ENCODE results near the gene ATRX. TPM values are rescaled to one million over a fixed set of nuclear protein-coding genes. Genes with fewer than 3 reads are reported as not detected.

The ATRX gene
- total RNA-seq, 1 donor from 2014 or later, result 129 TPM

GRCh38 chrX:77455437-77455836 is 330.6 kb downstream of the ATRX start:
- H3K4me1 Mint-ChIP-seq, result no peaks in the 10 kb centered on the region
- no peaks in the 10 kb centered on the region for H3K27me3 Mint-ChIP-seq (ENCODE audit: insufficient read depth, low read depth)
- H3K79me2 ChIP-seq (ENCODE audit: low read depth), result no peaks in the 10 kb centered on the region
- H3K9me3 Mint-ChIP-seq, result no peaks in the 10 kb centered on the region
- H3K9ac ChIP-seq, result no peak overlapping the region
- H3K9me3 ChIP-seq (ENCODE audit: low read depth), result no peaks in the 10 kb centered on the region
- no peak for DNase-seq (ENCODE audit: low spot score)
- H3K27me3 ChIP-seq, result no peaks in the 10 kb centered on the region
- H3K4me2 ChIP-seq, result no peak overlapping the region
- H3K4me3 Mint-ChIP-seq, result no peak overlapping the region
- H3K4me1 ChIP-seq, result peaks cover 4% of the 10 kb centered on the region
- no peak overlapping the region for H3K27ac Mint-ChIP-seq
- no peak overlapping the region for H2AFZ ChIP-seq (replicated peaks)
- H3K36me3 ChIP-seq, result no peaks in the 10 kb centered on the region
- H4K20me1 ChIP-seq (ENCODE audit: low read depth), result no peaks in the 10 kb centered on the region
- no peak overlapping the region for H3K27ac ChIP-seq
- H3K36me3 Mint-ChIP-seq, result no peaks in the 10 kb centered on the region
- H3K4me3 ChIP-seq, result no peak overlapping the region
- TF ChIP-seq EZH2 (IDR thresholded peaks at IDR 0.05) (no peak), CTCF (IDR thresholded peaks at IDR 0.05) (no peak), EZH2phosphoT487 (IDR thresholded peaks at IDR 0.05) (no peak)
- H3F3A ChIP-seq (ENCODE audit: low read depth), result no peaks in the 10 kb centered on the region

Small RNA genes lying within 50 kb of the gene (small RNA-seq; reads per million reads assigned to genes)
- gene FABP5P15, result not detected

Other genes starting within 250 kb of the ATRX start
- gene MAGT1, start 109.2 kb upstream of the ATRX start, total RNA-seq (ENCODE audit: low replicate concordance), result 55.1 and 70.0 TPM in 2 replicates
- gene COX7B, start 113.3 kb upstream of the ATRX start, total RNA-seq (ENCODE audit: low replicate concordance), result 285 and 500 TPM in 2 replicates
- gene ATP7A, start 124.5 kb upstream of the ATRX start, total RNA-seq (ENCODE audit: low replicate concordance), result 4.4 and 5.1 TPM in 2 replicates
- gene PGAM4, start 183.4 kb upstream of the ATRX start, total RNA-seq (ENCODE audit: low replicate concordance), result not detected in 2 replicates